K562 (cell line): ENCODE measurements around the gene GNAI1. TPM values are rescaled to one million over a fixed set of nuclear protein-coding genes. Genes with fewer than 3 reads are reported as not detected.

Source experiments
- polyA plus RNA-seq, 8 experiments: library from polyadenylated mRNA; depleted of rRNA in 4 of 8; stranded (reverse) in 5 of 8; unstranded in 3 of 8; fragments of >200 nt; fragmentation: Nextera tagmentation in 2 of 8; fragmentation: Illumina TruSeq in 1 of 8; extraction: Ambion mirVana in 2 of 8; extraction: Trizol in 1 of 8; gene quantifications; 2 replicates each; pipeline versions ENCODE4 v1.2.1 to v1.2.3, GENCODE V29; 2011 to 2014; ENCODE audit warnings: inconsistent platforms in 1 of 8, missing spikeins in 1 of 8
- small RNA-seq: library from RNA; depleted of rRNA; stranded (forward); fragments of <200 nt; gene quantifications from one replicate; pipeline ENCODE3, GENCODE V24; 2014
- total RNA-seq, 7 experiments: library from RNA; depleted of rRNA in 6 of 7; stranded (reverse); fragments of >200 nt in 6 of 7; fragmentation: Illumina TruSeq in 2 of 7; extraction: Trizol in 2 of 7; gene quantifications; 2 replicates each; pipeline versions ENCODE4 v1.2.1 to v1.2.3, GENCODE V29; 2011 to 2021; ENCODE audit warnings: low replicate concordance in 1 of 7

GNAI1 gene
- total and polyA plus RNA-seq, 9 of the 15 experiments (the other 6 are each of a cell fraction or from before 2014, with no cell fraction given), result 0.03 to 0.13 (median 0.08) TPM; not detected in 6

Small RNA genes within 50 kb of the gene (small RNA-seq; reads per million reads assigned to genes)
- gene RN7SL869P, result not detected
